GM18505 (cell line): ENCODE data around the gene PIGU.

Source experiments
- ATAC-seq: cut with Tn5 transposase; IDR thresholded peaks from one replicate; pipeline ENCODE4 v1.9.1; 2021; ENCODE audit not compliant: unreplicated experiment
- POLR2A ChIP-seq: IDR thresholded peaks from 4 replicates; pipeline ENCODE4 v1.6.1; 2011; ENCODE audit warnings: borderline replicate concordance; ENCODE audit not compliant: insufficient read depth, insufficient read length; ENCODE audit errors: extremely low read depth

The PIGU gene

DNA sequence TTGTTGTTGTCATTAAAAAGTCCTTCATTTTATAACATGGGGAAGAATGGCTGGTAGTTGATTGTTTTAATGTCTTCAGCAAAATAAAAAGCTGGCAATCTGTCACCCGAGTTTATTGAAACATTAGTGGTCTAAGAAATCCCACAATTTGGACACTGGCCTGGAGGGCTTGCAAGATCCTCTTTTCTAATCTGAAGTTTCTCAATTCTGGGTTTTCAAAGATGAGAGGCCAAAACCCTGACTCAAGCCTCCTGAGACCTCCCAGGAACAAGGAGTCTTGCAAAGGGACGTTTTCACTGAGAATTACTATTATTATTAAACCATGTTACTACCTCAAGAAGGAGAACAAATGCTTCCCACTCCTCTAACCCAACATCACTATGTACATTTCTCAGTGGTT lies 98.9 kb downstream of the PIGU start:
- no peak for ATAC-seq

DNA sequence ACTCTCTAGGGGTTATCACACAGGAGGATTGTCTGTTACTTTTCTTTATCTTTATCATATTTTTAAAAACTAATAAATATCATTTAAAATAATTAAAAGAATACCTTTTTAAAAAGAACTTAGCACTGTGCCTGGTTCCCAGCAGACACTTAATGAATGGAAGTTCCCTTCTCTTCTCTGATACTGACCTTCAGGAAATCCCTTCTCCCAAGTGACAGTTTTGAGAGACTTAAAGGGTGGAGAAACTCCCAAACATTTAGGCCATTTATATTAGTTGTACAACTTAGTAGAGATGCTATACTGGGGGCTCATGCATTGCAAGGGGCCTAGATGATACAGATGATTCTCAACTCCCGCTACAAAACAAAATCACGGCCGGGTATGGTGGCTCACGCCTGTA lies 99.8 kb downstream of the PIGU start:
- no peak for ATAC-seq
- no peak for TF ChIP-seq POLR2A

More for the DNA sequence above, 98.9 kb downstream of the PIGU start:
- TF ChIP-seq POLR2A = no peak

DNA sequence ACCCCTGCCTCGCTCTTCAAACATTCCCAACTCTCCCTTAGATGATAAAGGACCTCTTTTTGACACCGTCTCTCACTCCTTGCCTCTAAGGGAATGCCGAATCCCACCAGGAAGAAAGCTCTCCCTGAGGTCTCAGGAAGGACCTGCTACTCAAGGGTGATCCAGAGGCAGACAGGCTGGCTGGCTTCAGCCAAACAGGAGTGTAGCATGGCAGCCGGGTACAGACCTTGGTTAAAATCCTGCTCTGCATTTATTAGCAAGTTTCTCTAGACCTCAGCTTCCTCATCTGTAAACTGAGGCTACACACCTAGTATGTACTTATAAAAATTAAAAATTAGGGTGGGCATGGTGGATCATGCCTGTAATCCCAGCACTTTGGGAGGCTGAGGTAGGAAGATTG lies 101.1 kb downstream of the PIGU start:
- ATAC-seq = no peak

DNA sequence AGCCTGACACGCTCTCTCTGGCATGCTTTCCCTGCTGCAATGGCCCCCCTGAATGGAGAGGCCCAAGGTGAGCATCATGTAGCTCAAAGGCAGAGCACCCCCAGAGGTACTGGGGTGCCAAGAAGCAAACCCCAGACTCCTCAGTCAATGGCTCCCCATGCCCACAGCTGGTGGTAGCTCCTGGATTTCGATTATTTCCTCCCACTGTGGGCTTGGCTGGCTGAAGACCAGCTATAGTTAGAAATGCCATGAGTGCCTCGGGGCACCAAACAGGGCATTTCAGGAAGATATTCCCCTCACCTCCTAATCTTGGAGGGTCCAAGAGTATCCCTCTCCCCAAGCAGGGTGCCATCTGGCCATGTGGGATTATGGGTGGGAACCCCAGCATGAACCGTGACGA lies 101.6 kb downstream of the PIGU start:
- no peak for TF ChIP-seq POLR2A
- no peak for ATAC-seq

More for the DNA sequence above, 101.1 kb downstream of the PIGU start:
- no peak for TF ChIP-seq POLR2A

DNA sequence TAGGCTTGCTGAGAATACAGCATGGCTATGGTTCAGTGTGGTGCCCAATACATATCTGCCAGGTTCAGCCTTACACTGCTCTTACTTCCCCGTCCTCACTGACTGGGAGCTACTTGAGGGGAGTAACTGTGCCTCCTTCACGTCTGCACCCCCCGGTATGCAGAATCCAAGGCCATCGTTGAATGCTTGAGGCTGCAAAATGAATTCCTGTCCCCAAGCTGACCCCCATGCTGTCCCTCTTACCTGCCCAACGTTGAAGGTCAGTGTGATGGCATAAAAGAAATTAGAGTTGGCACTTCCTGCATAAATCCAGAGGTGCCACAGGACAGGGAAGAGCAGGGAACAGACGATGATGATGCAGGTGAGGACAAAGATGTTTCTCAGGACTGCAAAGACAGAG lies 102.0 kb downstream of the PIGU start:
- TF ChIP-seq POLR2A = no peak
- no peak for ATAC-seq

DNA sequence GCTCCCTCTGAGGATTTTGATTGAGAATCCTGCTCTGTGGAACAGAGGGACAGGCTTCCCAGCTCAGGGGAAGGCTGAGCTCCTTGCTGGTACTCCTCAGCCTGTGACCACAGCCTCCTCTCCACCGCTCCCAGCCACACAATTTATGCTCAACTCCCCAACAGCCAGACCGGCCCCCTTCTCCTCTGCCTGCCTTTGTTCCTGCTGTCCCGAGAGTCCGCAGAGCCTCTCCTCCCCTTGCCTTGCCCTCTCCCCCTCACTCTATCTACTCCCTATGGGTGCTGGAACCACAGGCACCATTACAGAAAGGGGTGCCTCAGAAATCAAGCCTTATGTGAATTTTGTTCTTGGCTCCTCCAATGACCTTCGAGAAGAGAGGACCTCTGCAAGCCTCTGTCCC lies 102.5 kb downstream of the PIGU start:
- TF ChIP-seq POLR2A = no peak
- ATAC-seq = no peak

DNA sequence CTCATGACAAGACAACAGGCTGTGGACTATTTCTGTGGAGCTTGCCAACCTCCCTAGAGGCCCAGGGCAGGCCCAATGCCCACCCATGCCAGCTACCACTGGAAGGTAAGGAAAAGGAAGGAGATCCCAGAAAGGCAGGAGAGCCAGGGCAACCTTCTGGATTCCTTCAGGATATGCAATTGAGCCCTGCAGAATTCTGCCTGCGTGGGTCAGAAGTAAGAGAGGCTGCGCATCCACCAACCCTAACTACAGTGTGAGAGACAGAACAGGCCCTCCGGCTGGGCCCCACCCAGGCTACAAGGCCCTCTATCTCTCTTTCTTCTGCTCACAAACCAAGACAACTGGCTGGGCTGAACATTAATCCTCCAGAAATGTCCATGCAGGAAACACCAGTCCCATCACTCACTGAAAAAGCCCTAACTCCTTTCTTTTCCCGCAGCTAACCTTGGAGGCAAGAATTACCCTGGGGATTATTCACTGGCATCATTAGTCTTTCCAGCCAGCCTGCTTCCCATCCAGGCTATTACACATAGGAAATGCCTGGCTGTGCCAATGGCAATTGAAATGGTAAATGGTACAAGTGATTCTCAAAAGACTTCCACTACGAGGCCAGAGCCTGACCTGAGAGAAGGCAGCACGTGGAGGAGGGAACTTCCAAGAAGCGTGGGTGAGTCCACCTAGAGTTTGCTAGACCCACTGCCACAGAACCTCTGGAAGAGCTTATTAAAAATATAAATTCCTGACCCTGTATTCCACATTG lies 103.2 kb downstream of the PIGU start:
- no peak for ATAC-seq
- TF ChIP-seq POLR2A = no peak

DNA sequence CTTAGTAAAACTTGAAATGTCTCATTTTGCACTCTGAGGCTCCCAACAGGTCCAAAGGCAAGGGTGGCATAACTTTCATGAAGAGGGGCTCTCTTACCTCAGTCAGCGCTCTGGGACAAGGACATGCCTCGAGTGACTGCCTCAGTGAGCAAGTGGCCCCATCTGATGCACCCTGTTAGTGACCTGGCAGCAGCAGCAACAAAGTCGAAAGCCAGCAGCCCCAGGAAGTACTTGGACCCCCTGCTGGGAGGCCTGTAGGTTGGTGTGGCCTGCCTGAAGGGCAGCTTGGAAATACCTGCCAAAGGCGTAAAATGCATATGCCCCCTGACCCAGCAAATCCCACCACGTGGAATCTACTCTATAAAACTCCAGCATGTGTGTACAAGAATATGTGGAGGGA lies 105.1 kb downstream of the PIGU start:
- no peak for TF ChIP-seq POLR2A
- ATAC-seq = no peak

DNA sequence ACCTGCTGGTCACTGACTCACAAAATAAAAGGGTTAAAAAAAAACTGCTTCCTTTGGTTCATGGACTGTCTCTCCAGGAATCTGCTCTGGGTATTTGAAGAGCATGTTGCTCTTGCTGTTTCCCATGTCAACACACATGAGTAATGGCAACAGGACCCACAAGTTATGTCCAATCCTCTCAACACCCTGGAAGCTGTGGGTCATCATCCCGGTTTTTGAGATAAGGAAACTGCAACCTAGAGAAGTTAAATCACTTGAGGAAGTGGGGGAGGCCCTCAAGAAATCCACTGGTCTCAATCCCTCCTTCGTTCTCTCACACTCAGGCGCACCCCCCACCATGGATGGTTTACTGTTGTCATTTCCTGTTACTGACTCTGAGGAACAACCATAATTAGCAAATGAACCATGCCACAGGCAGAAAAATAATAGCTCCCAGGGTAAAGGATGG lies 106.0 kb downstream of the PIGU start:
- TF ChIP-seq POLR2A = no peak
- ATAC-seq = no peak

DNA sequence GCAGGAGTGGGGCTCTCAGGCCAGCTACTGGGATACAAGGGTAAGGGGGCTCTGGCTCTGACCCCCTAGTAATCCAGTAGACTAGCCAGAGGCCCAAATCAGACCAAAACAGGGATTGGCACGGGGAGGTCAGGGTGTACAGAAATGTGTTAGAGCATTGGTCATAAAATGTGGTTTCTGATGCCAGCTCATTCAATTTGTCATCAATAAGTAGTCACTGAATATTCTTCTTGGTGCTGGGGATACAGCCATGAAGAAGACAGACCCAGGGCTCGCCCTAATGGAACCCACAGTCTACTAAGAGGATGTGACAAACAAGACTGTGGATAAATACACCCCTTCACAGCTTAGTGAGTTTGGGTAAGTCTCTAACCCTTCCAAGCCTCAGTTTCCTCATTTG lies 107.3 kb downstream of the PIGU start:
- ATAC-seq = no peak
- no peak for TF ChIP-seq POLR2A

DNA sequence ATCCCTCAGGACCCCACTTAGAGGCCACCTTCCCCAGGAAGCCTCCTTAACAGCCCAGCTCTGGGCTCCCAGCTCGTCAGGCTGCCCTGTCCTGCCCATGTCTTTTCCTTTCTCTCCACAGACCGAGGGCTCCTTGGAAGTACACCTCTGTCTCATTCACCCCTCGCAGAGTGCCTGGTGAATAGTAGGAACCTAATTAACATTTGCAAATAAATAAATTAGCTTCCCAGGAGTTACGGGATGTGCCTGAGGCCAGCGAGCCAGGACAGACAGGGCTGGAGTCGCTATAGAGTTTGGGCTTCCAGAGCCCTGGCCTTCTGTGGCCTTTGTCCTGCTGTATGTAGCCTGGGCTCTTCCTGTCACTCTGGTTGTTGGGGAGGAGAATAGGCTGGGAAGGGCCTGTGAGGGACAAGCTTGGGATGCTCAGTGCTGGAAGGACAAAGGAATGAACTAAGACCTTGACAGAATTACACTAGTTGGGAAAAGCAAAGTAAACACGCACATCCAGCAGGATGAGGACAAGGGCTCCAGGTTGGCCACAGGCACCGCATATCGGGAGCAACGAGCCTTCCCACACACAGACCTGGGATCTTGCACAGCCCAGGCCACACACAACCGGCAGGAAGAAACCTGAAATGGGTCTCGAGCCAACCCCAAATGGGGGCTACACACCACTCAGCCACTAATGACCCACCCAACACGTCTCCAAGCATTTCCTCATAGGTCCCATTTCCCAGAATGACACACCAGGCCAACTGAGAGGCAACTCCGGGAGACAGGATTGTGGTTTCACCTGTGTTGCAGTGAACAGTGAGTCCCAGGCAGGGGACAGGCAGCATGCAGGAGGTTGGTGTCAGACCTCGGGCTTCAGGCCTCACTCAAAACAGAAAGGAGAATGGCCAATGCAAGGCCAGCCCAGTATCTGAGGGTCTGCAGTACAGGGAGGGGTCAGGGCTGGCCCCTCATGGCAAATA lies 108.7 kb downstream of the PIGU start:
- no peak for ATAC-seq
- TF ChIP-seq POLR2A = no peak

DNA sequence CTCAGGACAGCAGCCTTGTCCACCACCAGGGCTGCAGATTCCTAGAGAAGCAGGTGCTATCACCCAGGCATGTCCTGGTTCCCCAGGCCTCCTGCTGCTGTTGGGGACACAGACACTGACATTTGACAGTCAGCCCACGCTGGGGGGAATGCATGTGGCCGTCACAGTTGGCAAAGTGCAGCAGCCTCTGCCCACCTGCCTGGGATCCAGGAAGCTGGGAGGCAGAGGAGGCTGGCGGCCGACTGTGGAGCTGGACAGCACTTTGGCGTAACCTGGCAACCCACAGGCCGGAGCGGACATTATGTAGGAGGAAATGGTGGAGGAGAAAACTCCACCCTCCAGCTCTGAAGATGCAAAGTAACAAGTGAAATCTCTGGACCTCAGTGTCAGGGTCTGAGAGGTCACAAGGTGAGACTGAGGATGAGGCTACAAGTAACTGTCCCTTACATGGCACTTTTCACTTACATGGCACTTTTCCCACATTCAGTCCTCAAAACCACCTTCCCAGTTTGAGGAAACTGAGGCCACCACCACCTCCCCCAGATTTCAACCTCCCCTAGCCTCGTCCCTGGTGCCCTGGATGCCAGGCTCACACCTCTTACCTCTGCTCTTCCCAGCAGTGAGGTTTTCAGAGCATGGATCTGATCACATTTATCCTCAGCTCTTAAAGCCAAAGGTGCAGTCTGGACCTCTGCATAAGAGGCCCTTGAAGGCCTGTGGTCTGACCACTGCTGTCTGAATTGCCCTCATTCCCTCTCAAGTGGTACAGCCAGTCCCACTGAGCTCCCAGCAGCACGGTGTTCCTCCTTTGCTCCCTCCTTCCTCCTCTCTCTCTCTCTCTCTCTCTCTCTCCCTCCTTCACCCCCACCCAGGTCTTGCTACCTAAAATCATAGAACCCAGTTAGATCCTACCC lies 109.7 kb downstream of the PIGU start:
- TF ChIP-seq POLR2A = no peak
- no peak for ATAC-seq

DNA sequence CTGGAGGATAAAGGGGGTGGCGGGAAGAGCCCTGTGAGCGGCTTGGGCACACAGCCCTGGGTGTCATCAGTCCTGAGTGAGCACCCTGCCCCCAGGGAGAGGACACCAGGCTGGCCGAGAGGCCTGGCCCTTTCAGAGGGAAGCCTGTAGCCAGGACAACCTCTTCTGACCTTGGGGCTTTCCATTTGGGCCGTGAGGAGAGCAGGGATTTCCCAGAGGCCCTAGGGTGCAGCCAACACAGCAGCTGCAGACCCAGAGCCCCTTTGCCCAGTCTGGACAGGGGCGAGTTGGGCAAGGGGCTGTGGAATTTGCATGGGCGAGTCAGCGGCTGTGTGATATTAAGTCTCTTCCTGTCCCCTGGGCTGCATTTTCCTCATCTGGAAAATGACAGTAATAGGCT lies 112.1 kb downstream of the PIGU start:
- ATAC-seq = no peak
- TF ChIP-seq POLR2A = no peak
